CD8-positive, alpha-beta memory T cell (primary cell): Measurements from ENCODE around the gene NRL. TPM values are rescaled to one million over a fixed set of nuclear protein-coding genes. Genes with fewer than 3 reads are reported as not detected.
A peak's percentile ranks its signal among the peaks of the same experiment; 100 is the strongest.

Source experiments
- CTCF ChIA-PET: fragments of 350-600 bp; sonication (Branson Sonifier 250); formaldehyde crosslinking; loops from one replicate; lab custom pipeline; 2021; ENCODE audit warnings: antibody characterized with exemption; lab: Charles Lee
- POLR2A ChIA-PET: fragments of 350-600 bp; sonication (Branson Sonifier 250); formaldehyde crosslinking; loops from one replicate; lab custom pipeline; 2021; ENCODE audit warnings: antibody characterized with exemption; lab: Charles Lee
- DNase-seq, 5 donors: peaks; one replicate each; pipeline versions ENCODE4 v3.0.0 to v3.0.0-alpha.2; 2020 to 2022; ENCODE audit warnings: mixed read lengths in 1 of 5
- H3K27ac ChIP-seq: one replicate; pipeline ENCODE4 v1.7.0; 2013; ENCODE audit warnings: low read depth, mild to moderate bottlenecking, low read length, moderate library complexity
- H3K27me3 ChIP-seq: 2 replicates; pipeline ENCODE4 v1.7.0; 2013; ENCODE audit warnings: low read length, mild to moderate bottlenecking; ENCODE audit not compliant: insufficient read depth, poor library complexity, severe bottlenecking
- H3K36me3 ChIP-seq: 2 replicates; pipeline ENCODE4 v1.7.0; 2013; ENCODE audit warnings: mild to moderate bottlenecking, low read length, moderate library complexity; ENCODE audit not compliant: insufficient read depth
- H3K4me1 ChIP-seq: 2 replicates; pipeline ENCODE4 v1.7.0; 2013; ENCODE audit warnings: mild to moderate bottlenecking, low read length, moderate library complexity; ENCODE audit not compliant: insufficient read depth
- H3K4me3 ChIP-seq: 2 replicates; pipeline ENCODE4 v1.7.0; 2013; ENCODE audit warnings: mild to moderate bottlenecking, low read length
- H3K9me3 ChIP-seq: 2 replicates; pipeline ENCODE4 v1.7.0; 2013; ENCODE audit warnings: mild to moderate bottlenecking, low read length
- H3K27ac Mint-ChIP-seq, 8 donors: one replicate each; pipeline ENCODE4 v1.8.0; 2020 to 2021; ENCODE audit warnings: mixed read lengths in 8 of 8, mild to moderate bottlenecking in 6 of 8, inconsistent platforms in 3 of 8, moderate library complexity in 3 of 8
- H3K27me3 Mint-ChIP-seq, 2 donors: one replicate each; pipeline ENCODE4 v1.8.0; 2020 to 2021; ENCODE audit warnings: mixed read lengths in 2 of 2, mild to moderate bottlenecking in 1 of 2, moderate library complexity in 1 of 2
- H3K36me3 Mint-ChIP-seq, 3 donors: one replicate each; pipeline ENCODE4 v1.8.0; 2020 to 2021; ENCODE audit warnings: mixed read lengths in 3 of 3, inconsistent platforms in 1 of 3, mild to moderate bottlenecking in 1 of 3
- H3K4me1 Mint-ChIP-seq, 3 donors: one replicate each; pipeline ENCODE4 v1.8.0; 2020 to 2021; ENCODE audit warnings: mixed read lengths in 3 of 3, inconsistent platforms in 1 of 3, mild to moderate bottlenecking in 1 of 3
- H3K4me3 Mint-ChIP-seq, 7 donors: one replicate each; pipeline ENCODE4 v1.8.0; 2020 to 2021; ENCODE audit warnings: mixed read lengths in 7 of 7, mild to moderate bottlenecking in 6 of 7, moderate library complexity in 4 of 7, inconsistent platforms in 2 of 7
- H3K9me3 Mint-ChIP-seq, 5 donors: one replicate each; pipeline ENCODE4 v1.8.0; 2020 to 2022; ENCODE audit warnings: mixed read lengths in 5 of 5, mild to moderate bottlenecking in 3 of 5, moderate library complexity in 2 of 5, inconsistent platforms in 1 of 5
- polyA plus RNA-seq: library from polyadenylated mRNA; unstranded; fragments of 300-500 nt; fragmentation: Illumina TruSeq; gene quantifications from one replicate; pipeline ENCODE4 v1.2.3, GENCODE V29; 2021
- total RNA-seq, 2 experiments: library from RNA; stranded (reverse); gene quantifications; one replicate each; pipeline ENCODE4 v1.2.3, GENCODE V29; 2021

Gene NRL
- total and polyA plus RNA-seq, 3 experiments from 2014 or later, result 1.5 to 1.6 (median 1.5) TPM

DNA sequence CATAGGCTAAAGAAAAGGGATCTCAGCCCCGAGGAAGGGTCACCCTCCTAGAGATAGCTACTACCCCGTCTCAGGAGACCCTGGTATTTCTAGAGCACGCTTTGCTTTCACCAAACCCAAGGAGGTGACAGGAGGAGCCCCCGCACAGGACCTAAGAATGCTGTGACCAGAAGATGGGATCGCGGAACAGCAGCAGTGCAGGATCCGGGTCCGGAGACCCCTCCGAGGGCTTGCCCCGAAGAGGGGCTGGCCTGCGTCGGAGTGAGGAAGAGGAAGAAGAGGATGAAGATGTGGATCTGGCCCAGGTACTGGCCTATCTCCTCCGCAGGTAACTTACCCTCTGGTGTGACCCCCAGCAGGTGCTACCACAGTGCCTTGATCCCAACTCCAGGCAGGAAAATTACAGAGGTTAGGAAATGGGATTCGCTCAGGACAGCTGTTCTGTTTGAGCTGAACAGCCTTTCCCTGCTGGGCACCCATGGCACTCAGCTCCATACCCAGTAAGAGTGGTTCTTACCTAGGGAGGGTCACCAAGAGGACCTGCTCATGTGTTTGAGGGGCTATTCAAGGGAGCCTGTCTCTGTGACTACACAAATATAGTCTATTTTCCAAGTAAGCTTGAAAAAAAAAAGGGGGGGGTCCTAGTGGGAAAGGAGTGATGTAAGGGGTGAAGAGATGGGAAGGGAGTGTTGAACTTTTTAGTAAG, 826 bp upstream of the NRL start:
- CTCF ChIA-PET, result interaction anchor here (1.0 to 4.4 kb wide), 19 partner anchors 9 to 326 kb away, joined by 3 to 34 read pairs (median 8); partner anchors contain the start of genes CHMP4A, CIDEB, EMC9 and IPO4
- Mint-ChIP-seq H3K27ac (peak overlapping the region; percentile 98 to 100 (median 99)), H3K4me3 (peak overlapping the region; percentile 96 to 100 (median 98)), H3K36me3 (peaks cover 5 to 58% (median 19%) of the 10 kb centered on the region in 3 donors), H3K27me3 (peaks cover 0 to 5% of the 10 kb centered on the region in 2 donors), H3K9me3 (no peaks in the 10 kb centered on the region), H3K4me1 (peaks cover 30 to 37% (median 35%) of the 10 kb centered on the region in 3 donors)
- Histone ChIP-seq H3K27me3 (no peaks in the 10 kb centered on the region), H3K4me3 (peak overlapping the region; percentile 93), H3K36me3 (peaks cover 32% of the 10 kb centered on the region), H3K9me3 (no peaks in the 10 kb centered on the region), H3K27ac (peak overlapping the region; percentile 98), H3K4me1 (peaks cover 28% of the 10 kb centered on the region)
- POLR2A ChIA-PET, result interaction anchor here (0.9 to 4.6 kb wide), 19 partner anchors 10 to 795 kb away, joined by 3 to 58 read pairs (median 10); partner anchors contain the start of genes CHMP4A, DHRS1, DHRS4 and EMC9
- DNase-seq, result no peak

DNA sequence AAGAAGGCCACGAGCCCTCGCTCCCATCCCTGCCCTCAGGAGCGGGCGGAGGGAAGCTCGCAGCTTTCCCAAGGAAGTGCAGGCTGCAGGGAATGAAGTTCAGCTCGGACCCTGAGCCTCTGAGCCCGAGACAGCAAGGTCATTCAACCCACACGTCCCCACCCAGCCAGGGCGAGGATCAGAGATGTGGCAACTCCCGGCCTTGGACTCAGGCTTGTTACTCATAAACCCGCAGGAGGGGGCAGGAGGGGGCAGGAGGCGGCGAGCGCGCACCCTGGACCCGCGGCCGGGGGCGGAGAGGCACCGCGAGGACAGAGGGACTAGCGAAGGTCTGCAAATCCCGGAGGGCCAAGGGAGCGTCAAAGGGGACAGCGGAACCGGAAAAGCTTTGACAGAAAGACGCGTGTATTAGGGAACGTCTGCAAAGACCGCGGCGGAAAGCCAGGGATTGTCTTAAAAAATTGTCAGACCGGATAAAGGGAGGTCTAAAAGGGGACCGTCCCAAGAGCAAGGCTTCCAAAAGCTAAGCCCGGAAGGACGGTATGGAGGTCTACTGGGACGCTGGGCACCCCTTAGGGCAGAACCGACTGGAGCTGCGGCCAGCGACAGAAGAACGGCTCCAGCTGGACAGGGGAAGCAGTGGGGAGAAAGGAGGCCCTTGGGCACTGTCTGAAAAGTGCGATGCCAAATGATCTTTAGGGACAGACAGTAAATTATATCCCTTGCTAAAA, 783 bp downstream of the NRL start:
- peaks cover 34% of the 10 kb centered on the region for H3K4me1 ChIP-seq
- H3K27me3 ChIP-seq, result no peaks in the 10 kb centered on the region
- H3K9me3 ChIP-seq, result no peaks in the 10 kb centered on the region
- H3K4me3 ChIP-seq, result peak overlapping the region; percentile 99
- ChIA-PET POLR2A (interaction anchor here (0.7 to 4.6 kb wide), 19 partner anchors 12 to 317 kb away, joined by 3 to 58 read pairs (median 10); partner anchors contain the start of genes CHMP4A, DHRS1, EMC9 and IRF9), CTCF (interaction anchor here (0.8 to 4.4 kb wide), 18 partner anchors 8 to 194 kb away, joined by 3 to 34 read pairs (median 6); partner anchors contain the start of genes CIDEB, EMC9, IRF9 and PSME1)
- Mint-ChIP-seq H3K36me3 (peaks cover under 1 to 46% (median 13%) of the 10 kb centered on the region in 3 donors), H3K27ac (peak overlapping the region; percentile 98 to 100 (median 99)), H3K4me1 (peaks cover 31 to 39% (median 38%) of the 10 kb centered on the region in 3 donors), H3K4me3 (peak overlapping the region; percentile 96 to 100 (median 98)), H3K27me3 (peaks cover 0 to 5% of the 10 kb centered on the region in 2 donors), H3K9me3 (no peaks in the 10 kb centered on the region)
- H3K27ac ChIP-seq, result peak overlapping the region; percentile 98
- peak in 4 of 5 donors; percentile 69 to 88 (median 79) for DNase-seq
- H3K36me3 ChIP-seq, result peaks cover 19% of the 10 kb centered on the region

- Histone ChIP-seq H3K27ac (peak overlapping the region; percentile 98), H3K9me3 (no peaks in the 10 kb centered on the region), H3K4me1 (peaks cover 39% of the 10 kb centered on the region), H3K36me3 (peaks cover 13% of the 10 kb centered on the region), H3K4me3 (peak overlapping the region; percentile 99), H3K27me3 (no peaks in the 10 kb centered on the region)
- ChIA-PET CTCF (interaction anchor here (0.8 to 4.4 kb wide), 10 partner anchors 9 to 194 kb away, joined by 3 to 34 read pairs (median 7); partner anchors contain the start of genes CIDEB, IRF9, PSME1 and PSME2), POLR2A (interaction anchor here (1.8 to 4.6 kb wide), 11 partner anchors 20 to 158 kb away, joined by 6 to 58 read pairs (median 22); partner anchors contain the start of genes CHMP4A, EMC9, IRF9 and PCK2)
- Mint-ChIP-seq H3K27ac (peak overlapping the region; percentile 98 to 100 (median 99)), H3K9me3 (no peaks in the 10 kb centered on the region), H3K27me3 (peaks cover 0 to 5% of the 10 kb centered on the region in 2 donors), H3K4me1 (peaks cover 35 to 44% (median 41%) of the 10 kb centered on the region in 3 donors), H3K36me3 (peaks cover 0 to 40% (median 7%) of the 10 kb centered on the region in 3 donors), H3K4me3 (peak overlapping the region; percentile 96 to 100 (median 98))
- no peak for DNase-seq
Observed at GRCh38 chr14:24113379-24113800, 1.4 kb downstream of the NRL start.

GRCh38 chr14:24110523-24110922, 4.2 kb downstream of the NRL start:
- Histone ChIP-seq H3K27ac (no peak overlapping the region), H3K4me1 (peaks cover 18% of the 10 kb centered on the region), H3K36me3 (no peaks in the 10 kb centered on the region), H3K9me3 (no peaks in the 10 kb centered on the region), H3K4me3 (no peak overlapping the region), H3K27me3 (no peaks in the 10 kb centered on the region)
- CTCF ChIA-PET, result interaction anchor here (0.7 to 11.6 kb wide), 10 partner anchors 17 to 478 kb away, joined by 3 to 185 read pairs (median 21); partner anchors contain the start of genes EMC9, IRF9, PCK2 and PSME1
- H3K4me3 Mint-ChIP-seq, result peak overlapping the region in 1 of 7 donors; percentile 16
- H3K4me1 Mint-ChIP-seq, result peaks cover 16 to 23% (median 17%) of the 10 kb centered on the region in 3 donors
- no peaks in the 10 kb centered on the region for H3K9me3 Mint-ChIP-seq
- no peak for DNase-seq
- peak overlapping the region in 4 of 8 donors; percentile 48 to 84 (median 72) for H3K27ac Mint-ChIP-seq
- H3K36me3 Mint-ChIP-seq, result peaks cover 0 to 16% (median 0%) of the 10 kb centered on the region in 3 donors
- POLR2A ChIA-PET, result interaction anchor here (0.5 to 2.9 kb wide), 4 partner anchors 16 to 132 kb away, joined by 3 to 26 read pairs (median 4); partner anchors contain the start of genes PCK2, RNF31 and TINF2
- H3K27me3 Mint-ChIP-seq, result peaks cover 0 to 5% of the 10 kb centered on the region in 2 donors

DNA sequence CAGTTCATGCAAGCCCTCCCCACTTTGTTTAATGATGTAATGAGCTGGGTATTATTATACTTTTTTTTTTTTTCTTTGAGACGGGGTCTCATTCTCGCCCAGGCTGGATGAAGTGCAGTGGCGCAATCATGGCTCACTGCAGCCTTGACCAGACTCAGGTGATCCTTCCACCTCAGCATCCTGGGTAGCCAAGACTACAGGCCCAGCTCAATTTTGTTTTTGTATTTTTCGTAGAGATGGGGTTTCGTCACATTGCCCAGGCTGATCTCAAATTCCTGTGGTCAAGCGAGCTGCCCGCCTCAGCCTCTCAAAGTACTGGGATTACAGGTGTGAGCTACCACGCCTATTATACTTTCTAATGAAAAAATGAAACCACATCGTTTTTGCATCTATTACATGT, 4.7 kb downstream of the NRL start:
- no peak overlapping the region for H3K4me3 Mint-ChIP-seq
- no peaks in the 10 kb centered on the region for H3K27me3 ChIP-seq
- no peaks in the 10 kb centered on the region for H3K9me3 ChIP-seq
- H3K36me3 Mint-ChIP-seq, result peaks cover 0 to 14% (median 0%) of the 10 kb centered on the region in 3 donors
- H3K27ac Mint-ChIP-seq, result peak overlapping the region in 3 of 8 donors; percentile 50 to 84 (median 69)
- H3K4me1 ChIP-seq, result peaks cover 16% of the 10 kb centered on the region
- H3K36me3 ChIP-seq, result no peaks in the 10 kb centered on the region
- H3K27me3 Mint-ChIP-seq, result peaks cover 0 to 5% of the 10 kb centered on the region in 2 donors
- H3K27ac ChIP-seq, result no peak overlapping the region
- H3K4me1 Mint-ChIP-seq, result peaks cover 12 to 18% (median 12%) of the 10 kb centered on the region in 3 donors
- ChIA-PET POLR2A (interaction anchor here (0.5 to 2.9 kb wide), 6 partner anchors 16 to 132 kb away, joined by 3 to 26 read pairs (median 6); partner anchors contain the start of genes EMC9, PCK2 and TINF2), CTCF (interaction anchor here (0.7 to 11.6 kb wide), 17 partner anchors 8 to 478 kb away, joined by 3 to 185 read pairs (median 6); partner anchors contain the start of genes CHMP4A, EMC9, IRF9 and PCK2)
- H3K4me3 ChIP-seq, result no peak overlapping the region
- DNase-seq, result no peak
- H3K9me3 Mint-ChIP-seq, result no peaks in the 10 kb centered on the region

GRCh38 chr14:24108336-24108874, 6.3 kb downstream of the NRL start:
- ChIA-PET POLR2A (interaction anchor here (0.7 to 2.9 kb wide), 7 partner anchors 14 to 1342 kb away, joined by 3 to 26 read pairs (median 5); partner anchors contain the start of genes PCK2 and PSME2), CTCF (interaction anchor here (0.6 to 11.6 kb wide), 38 partner anchors 8 to 476 kb away, joined by 3 to 185 read pairs (median 6); partner anchors contain the start of genes CARMIL3, DHRS4L2, EMC9 and FITM1)
- Histone ChIP-seq H3K4me3 (no peak overlapping the region), H3K9me3 (no peaks in the 10 kb centered on the region), H3K36me3 (peaks cover 6% of the 10 kb centered on the region), H3K27ac (no peak overlapping the region), H3K27me3 (no peaks in the 10 kb centered on the region), H3K4me1 (peaks cover 15% of the 10 kb centered on the region)
- Mint-ChIP-seq H3K4me1 (peaks cover 9 to 14% (median 10%) of the 10 kb centered on the region in 3 donors), H3K36me3 (peaks cover 0 to 14% (median 2%) of the 10 kb centered on the region in 3 donors), H3K9me3 (no peaks in the 10 kb centered on the region), H3K27ac (peak overlapping the region; percentile 79 to 97 (median 94)), H3K4me3 (peak overlapping the region in 2 of 7 donors; percentile 4 to 56), H3K27me3 (no peaks in the 10 kb centered on the region)
- DNase-seq, result no peak
